Measurements from ENCODE around the gene SUPT4H1. TPM values are rescaled to one million over a fixed set of nuclear protein-coding genes. Genes with fewer than 3 reads are reported as not detected.

SUPT4H1 gene
- total RNA-seq, 2 donors from 2014 or later, result 44.8 to 70.0 TPM

DNA sequence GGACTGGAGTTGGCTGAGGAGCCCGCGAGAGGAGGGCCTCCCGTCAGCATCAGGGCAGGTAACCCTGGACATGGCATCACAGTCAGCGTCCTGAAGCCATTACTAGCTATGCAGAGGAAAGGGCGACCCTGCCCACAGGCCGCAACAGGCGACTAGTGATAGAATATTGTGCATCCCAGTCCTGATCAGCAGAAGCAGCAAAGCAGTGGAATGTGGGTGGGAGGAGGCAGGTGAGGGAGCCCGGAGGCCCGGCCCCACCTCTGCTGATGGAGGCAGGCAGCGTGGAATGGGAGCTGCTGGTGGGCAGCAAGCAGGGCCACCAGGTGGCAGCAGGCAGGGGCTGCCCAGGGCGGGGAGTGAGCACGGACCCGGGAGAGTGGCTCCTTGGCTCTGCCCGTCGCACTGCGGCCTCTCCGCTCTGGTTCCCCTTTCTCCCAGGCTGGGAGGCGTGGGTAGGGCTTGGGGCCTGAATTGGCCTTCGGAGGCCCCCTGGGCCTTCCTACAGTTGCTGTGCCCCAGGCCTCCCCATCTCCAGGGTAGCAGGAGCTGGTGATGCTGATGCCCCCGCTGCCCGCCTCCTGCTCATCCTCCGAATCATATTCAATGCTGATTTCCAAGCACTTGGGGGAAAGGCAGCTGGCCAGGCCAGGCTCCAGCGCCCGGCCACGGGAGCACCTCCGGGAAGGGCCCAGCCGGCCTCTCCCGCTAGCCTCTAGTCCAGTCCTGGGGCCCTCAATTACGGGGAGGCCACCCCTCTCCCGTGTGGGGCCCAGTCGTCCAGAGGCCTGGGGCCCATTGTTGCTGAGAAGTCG lies 43.6 kb downstream of the SUPT4H1 start:
- no peaks in the 10 kb centered on the region for H3K9me3 ChIP-seq
- WGBS, result 78% methylated on average over 32 of the region's 32 CpGs
- no peaks in the 10 kb centered on the region for H3K27me3 ChIP-seq (replicated peaks; ENCODE audit: insufficient read depth)
- H3K4me3 ChIP-seq, result no peak overlapping the region
- H3K27ac ChIP-seq, result no peak overlapping the region
- H3K4me1 ChIP-seq (replicated peaks), result no peaks in the 10 kb centered on the region
- TF ChIP-seq CTCF (IDR thresholded peaks at IDR 0.05), result peak in 1 of 4 experiments; percentile 16
- TF ChIP-seq POLR2A (IDR thresholded peaks at IDR 0.05), result no peak
- DNase-seq (ENCODE audit: low spot score), result no peak
- intact Hi-C loops (cut with DNase I), result no loop called here
- no peaks in the 10 kb centered on the region for H3K36me3 ChIP-seq

- Histone ChIP-seq H3K27ac (no peak overlapping the region), H3K4me1 (replicated peaks) (no peaks in the 10 kb centered on the region), H3K36me3 (no peaks in the 10 kb centered on the region), H3K27me3 (replicated peaks; ENCODE audit: insufficient read depth) (no peaks in the 10 kb centered on the region), H3K4me3 (no peak overlapping the region), H3K9me3 (no peaks in the 10 kb centered on the region)
- DNase-seq (ENCODE audit: low spot score), result no peak
- 88% methylated on average over 20 of the region's 20 CpGs for WGBS
- intact Hi-C loops (cut with DNase I), result no loop called here
- TF ChIP-seq POLR2A (IDR thresholded peaks at IDR 0.05) (no peak), CTCF (IDR thresholded peaks at IDR 0.05) (no peak), POLR2AphosphoS5 (IDR thresholded peaks at IDR 0.05) (no peak)
Observed at GRCh38 chr17:58307468-58308172, 44.4 kb downstream of the SUPT4H1 start.

GRCh38 chr17:58306131-58306951 lies 45.7 kb downstream of the SUPT4H1 start:
- H3K9me3 ChIP-seq, result no peaks in the 10 kb centered on the region
- DNase-seq (ENCODE audit: low spot score), result no peak
- H3K4me3 ChIP-seq, result no peak overlapping the region
- no peak for TF ChIP-seq CTCF (IDR thresholded peaks at IDR 0.05)
- no peak for TF ChIP-seq POLR2A (IDR thresholded peaks at IDR 0.05)
- TF ChIP-seq POLR2AphosphoS5 (IDR thresholded peaks at IDR 0.05), result no peak
- no peaks in the 10 kb centered on the region for H3K4me1 ChIP-seq (replicated peaks)
- H3K27ac ChIP-seq, result no peak overlapping the region
- no peaks in the 10 kb centered on the region for H3K27me3 ChIP-seq (replicated peaks; ENCODE audit: insufficient read depth)
- intact Hi-C loops (cut with DNase I), result no loop called here
- no peaks in the 10 kb centered on the region for H3K36me3 ChIP-seq
- 80% methylated on average over 19 of the region's 19 CpGs for WGBS

DNA sequence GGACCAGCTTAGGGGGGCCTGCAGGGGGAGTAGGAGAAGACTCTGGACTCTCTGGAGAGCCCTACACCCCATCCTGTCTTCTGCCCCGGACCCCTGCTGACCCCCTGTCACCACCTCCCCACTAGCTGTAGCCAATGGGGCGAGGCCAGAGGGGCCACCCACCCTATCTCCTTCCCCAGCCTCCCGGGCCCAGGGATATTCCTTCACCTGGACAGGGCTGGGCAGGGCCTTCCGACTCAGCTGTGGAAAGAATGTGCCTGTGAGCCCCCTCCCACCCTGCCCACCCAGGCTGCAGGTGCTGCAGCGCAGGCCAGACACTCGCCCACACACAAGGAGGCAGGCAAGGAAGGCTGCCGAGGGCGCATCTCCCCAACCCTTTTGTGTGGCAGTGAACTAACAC lies 46.4 kb downstream of the SUPT4H1 start:
- DNase-seq (ENCODE audit: low spot score), result no peak
- H3K4me1 ChIP-seq (replicated peaks), result no peaks in the 10 kb centered on the region
- 80% methylated on average over 8 of the region's 8 CpGs for WGBS
- H3K27me3 ChIP-seq (replicated peaks; ENCODE audit: insufficient read depth), result no peaks in the 10 kb centered on the region
- TF ChIP-seq CTCF (IDR thresholded peaks at IDR 0.05) (no peak), POLR2A (IDR thresholded peaks at IDR 0.05) (no peak), POLR2AphosphoS5 (IDR thresholded peaks at IDR 0.05) (no peak)
- intact Hi-C loops (cut with DNase I), result no loop called here
- H3K27ac ChIP-seq, result no peak overlapping the region
- no peaks in the 10 kb centered on the region for H3K9me3 ChIP-seq
- no peak overlapping the region for H3K4me3 ChIP-seq
- H3K36me3 ChIP-seq, result no peaks in the 10 kb centered on the region
